Activated T-cell treated with anti-CD3 and anti-CD28 coated beads for 4 hours (primary cell): ENCODE data around the gene UFSP2.

ENCODE experiments used
- DNase-seq: peaks from one replicate; pipeline ENCODE4 v3.0.0-alpha.2; 2020

Gene UFSP2

GRCh38 chr4:185426960-185427688 is 1.4 kb upstream of the UFSP2 start:
- DNase-seq, result no peak

- DNase-seq, result no peak
Measured at GRCh38 chr4:185424905-185425646, 688 bp downstream of the UFSP2 start.

- no peak for DNase-seq
Measured at GRCh38 chr4:185421366-185422124, 4.2 kb downstream of the UFSP2 start.

- DNase-seq, result no peak
Measured at GRCh38 chr4:185416955-185417354, 8.8 kb downstream of the UFSP2 start.

GRCh38 chr4:185412412-185412811 is 13.4 kb downstream of the UFSP2 start:
- DNase-seq, result no peak

- no peak for DNase-seq
Measured at GRCh38 chr4:185411849-185412248, 13.9 kb downstream of the UFSP2 start.

- no peak for DNase-seq
Measured at GRCh38 chr4:185408432-185408831, 17.3 kb downstream of the UFSP2 start.

- DNase-seq, result no peak
Measured at GRCh38 chr4:185405296-185405999, 20.3 kb downstream of the UFSP2 start.

- no peak for DNase-seq
Measured at GRCh38 chr4:185404031-185404430, 21.7 kb downstream of the UFSP2 start.

GRCh38 chr4:185399466-185399865 is 26.3 kb downstream of the UFSP2 start:
- no peak for DNase-seq

- no peak for DNase-seq
Measured at GRCh38 chr4:185398618-185399017, 27.1 kb downstream of the UFSP2 start.

GRCh38 chr4:185396724-185397385 is 28.9 kb downstream of the UFSP2 start, which contains the start of gene ANKRD37:
Gene ANKRD37, plus strand, starts transcription at chr4:185396841. Its CDS starts 83 bp downstream, at chr4:185396924.
- DNase-seq, result no peak

GRCh38 chr4:185395956-185396723 is 29.6 kb downstream of the UFSP2 start:
- DNase-seq, result peak; percentile 96

- DNase-seq, result no peak
Measured at GRCh38 chr4:185395238-185395955, 30.4 kb downstream of the UFSP2 start, which contains the start of gene LRP2BP. Gene LRP2BP, minus strand, starts transcription at chr4:185395924. Its CDS starts 17,738 bp downstream, at chr4:185378186.

- no peak for DNase-seq
Measured at GRCh38 chr4:185394568-185395237, 31.1 kb downstream of the UFSP2 start.

- DNase-seq, result no peak
Measured at GRCh38 chr4:185392156-185392555, 33.6 kb downstream of the UFSP2 start.

- no peak for DNase-seq
Measured at GRCh38 chr4:185390941-185391340, 34.8 kb downstream of the UFSP2 start.

GRCh38 chr4:185387957-185388356 is 37.8 kb downstream of the UFSP2 start:
- DNase-seq, result no peak

- DNase-seq, result no peak
Measured at GRCh38 chr4:185384930-185385331, 40.8 kb downstream of the UFSP2 start.

GRCh38 chr4:185384061-185384460 is 41.7 kb downstream of the UFSP2 start:
- no peak for DNase-seq
